MG63 (cell line): Measurements from ENCODE around the gene DNALI1. TPM values are rescaled to one million over a fixed set of nuclear protein-coding genes. Genes with fewer than 3 reads are reported as not detected.
"Not testable (repeated sequence)": the region's sequence is repeated elsewhere in the genome, so short reads cannot be mapped to it uniquely, and the experiment has no call there.

Experiments used
- DNase-seq: peaks from one replicate; pipeline ENCODE4 v3.0.0-alpha.2; 2020
- H3K27me3 ChIP-seq: fragments of 250-450 bp; sonication (Bioruptor Pico); 2 replicates; pipeline ENCODE4 v1.5.1; 2020; ENCODE audit warnings: mild to moderate bottlenecking, moderate library complexity
- H3K36me3 ChIP-seq: fragments of 250-450 bp; sonication (Bioruptor Pico); 2 replicates; pipeline ENCODE4 v1.5.1; 2020; ENCODE audit warnings: mild to moderate bottlenecking, moderate library complexity
- H3K4me3 ChIP-seq: fragments of 250-450 bp; sonication (Bioruptor Pico); 2 replicates; pipeline ENCODE4 v1.5.1; 2020; ENCODE audit warnings: mild to moderate bottlenecking, moderate library complexity
- H3K9me3 ChIP-seq: fragments of 250-450 bp; sonication (Bioruptor Pico); 2 replicates; pipeline ENCODE4 v1.5.1; 2020; ENCODE audit warnings: mild to moderate bottlenecking, moderate library complexity
- total RNA-seq: library from RNA; depleted of rRNA; stranded (reverse); fragments of >200 nt; shearing (Covaris generic); gene quantifications from 2 replicates; pipeline ENCODE4 v1.2.3, GENCODE V29; 2014; ENCODE audit warnings: low replicate concordance

The DNALI1 gene
- total RNA-seq, 1 experiment from 2014 or later, result not detected

DNA sequence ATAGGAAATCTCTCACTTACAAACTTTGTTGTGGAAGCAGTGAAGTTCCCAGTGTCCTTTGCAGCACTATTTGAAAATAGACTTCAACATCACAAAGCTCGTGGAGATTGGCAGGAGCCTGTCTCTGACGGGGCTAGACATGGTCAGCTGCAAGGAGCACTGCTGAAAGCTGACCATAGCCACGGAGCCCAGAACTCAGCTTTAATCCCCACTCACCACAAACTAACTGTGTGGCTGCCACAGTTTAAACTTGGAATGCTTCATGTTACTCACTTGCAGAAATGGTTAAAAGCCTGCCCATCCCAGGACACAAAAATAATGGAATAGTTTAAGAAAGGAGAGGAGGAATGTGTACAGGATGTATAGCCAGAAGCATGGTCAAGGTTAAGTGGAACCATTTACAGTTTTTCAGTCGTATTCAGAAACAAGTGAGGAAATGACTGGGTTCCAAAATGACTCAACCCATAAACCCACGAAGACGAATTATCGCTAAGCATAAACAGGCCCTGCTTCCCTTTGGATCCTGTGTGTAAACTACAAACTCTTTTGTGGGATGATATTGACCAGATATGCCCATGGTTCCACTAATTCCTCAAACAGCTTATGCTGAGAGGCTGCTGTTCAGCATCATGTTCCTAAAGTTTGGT, 18.2 kb downstream of the DNALI1 start:
- Histone ChIP-seq H3K4me3 (no peak overlapping the region), H3K9me3 (no peaks in the 10 kb centered on the region), H3K27me3 (no peaks in the 10 kb centered on the region), H3K36me3 (peaks cover 84% of the 10 kb centered on the region)
- DNase-seq, result peak; percentile 59

- no peak for DNase-seq
- no peaks in the 10 kb centered on the region for H3K27me3 ChIP-seq
- H3K9me3 ChIP-seq, result no peaks in the 10 kb centered on the region
- peaks cover 87% of the 10 kb centered on the region for H3K36me3 ChIP-seq
- no peak overlapping the region for H3K4me3 ChIP-seq
Measured at GRCh38 chr1:37575692-37576091, 19.0 kb downstream of the DNALI1 start.

DNA sequence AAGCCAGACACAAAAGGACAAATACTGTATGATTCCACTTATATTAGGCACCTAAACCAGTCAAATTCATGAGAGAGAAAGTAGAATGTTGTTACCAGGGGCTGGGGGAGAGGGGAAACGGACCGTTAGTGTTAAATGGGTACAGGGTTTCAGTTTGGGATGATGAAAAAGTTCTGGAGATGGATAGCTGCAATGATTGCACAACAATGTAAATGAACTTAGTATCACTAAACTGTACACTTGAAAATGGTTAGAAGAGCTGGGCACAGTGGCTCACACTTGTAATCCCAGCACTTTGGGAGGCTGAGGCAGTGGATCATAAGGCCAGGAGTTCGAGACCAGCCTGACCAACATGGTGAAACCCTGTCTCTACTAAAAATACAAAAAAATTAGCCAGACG, 27.8 kb downstream of the DNALI1 start:
- peaks cover 87% of the 10 kb centered on the region for H3K36me3 ChIP-seq

GRCh38 chr1:37588939-37589338, 32.2 kb downstream of the DNALI1 start:
- no peak overlapping the region for H3K4me3 ChIP-seq
- peaks cover 89% of the 10 kb centered on the region for H3K36me3 ChIP-seq
- H3K9me3 ChIP-seq, result no peaks in the 10 kb centered on the region
- no peak for DNase-seq
- no peaks in the 10 kb centered on the region for H3K27me3 ChIP-seq

More for the DNA sequence above, 27.8 kb downstream of the DNALI1 start:
- not testable (repeated sequence) for H3K9me3 ChIP-seq, H3K27me3 ChIP-seq, DNase-seq, H3K4me3 ChIP-seq

DNA sequence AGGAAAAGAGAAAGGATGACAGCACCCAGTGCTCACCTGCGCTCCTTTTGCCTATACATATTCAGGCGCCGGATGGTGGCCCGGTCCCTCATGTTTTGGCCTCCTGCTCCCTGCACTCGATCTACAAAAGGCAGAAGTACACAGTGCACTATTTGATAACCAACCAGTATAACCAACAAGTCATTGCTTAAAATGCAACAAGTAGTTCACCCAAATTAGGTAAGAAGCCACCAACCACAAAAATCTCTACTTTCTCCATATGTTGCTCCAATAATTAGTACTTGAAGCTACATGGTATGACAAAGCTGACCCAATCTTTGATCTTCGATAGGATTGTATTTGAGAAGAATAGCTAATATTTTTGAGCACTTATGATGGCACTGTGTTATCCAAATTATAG, 37.0 kb downstream of the DNALI1 start:
- no peaks in the 10 kb centered on the region for H3K9me3 ChIP-seq
- no peaks in the 10 kb centered on the region for H3K27me3 ChIP-seq
- H3K36me3 ChIP-seq, result peaks cover 53% of the 10 kb centered on the region
- no peak for DNase-seq
- H3K4me3 ChIP-seq, result peak overlapping the region; percentile 92

- peaks cover 34% of the 10 kb centered on the region for H3K36me3 ChIP-seq
- peak; percentile 97 for DNase-seq
- no peaks in the 10 kb centered on the region for H3K27me3 ChIP-seq
- peak within 1 kb of the TSS; percentile 92 for H3K4me3 ChIP-seq
- no peaks in the 10 kb centered on the region for H3K9me3 ChIP-seq
Measured at GRCh38 chr1:37595440-37596181, 38.9 kb downstream of the DNALI1 start, which contains the start of gene GNL2. TSS of gene GNL2 (minus strand) at chr1:37595937. CDS start at chr1:37595822, 115 bp downstream.

GRCh38 chr1:37596182-37596667, 39.5 kb downstream of the DNALI1 start:
- H3K36me3 ChIP-seq, result peaks cover 28% of the 10 kb centered on the region
- no peaks in the 10 kb centered on the region for H3K9me3 ChIP-seq
- peak overlapping the region; percentile 92 for H3K4me3 ChIP-seq
- no peak for DNase-seq
- no peaks in the 10 kb centered on the region for H3K27me3 ChIP-seq

- DNase-seq, result no peak
- H3K27me3 ChIP-seq, result no peaks in the 10 kb centered on the region
- H3K36me3 ChIP-seq, result no peaks in the 10 kb centered on the region
- no peaks in the 10 kb centered on the region for H3K9me3 ChIP-seq
- H3K4me3 ChIP-seq, result no peak overlapping the region
Measured at GRCh38 chr1:37599940-37600339, 43.2 kb downstream of the DNALI1 start.

DNA sequence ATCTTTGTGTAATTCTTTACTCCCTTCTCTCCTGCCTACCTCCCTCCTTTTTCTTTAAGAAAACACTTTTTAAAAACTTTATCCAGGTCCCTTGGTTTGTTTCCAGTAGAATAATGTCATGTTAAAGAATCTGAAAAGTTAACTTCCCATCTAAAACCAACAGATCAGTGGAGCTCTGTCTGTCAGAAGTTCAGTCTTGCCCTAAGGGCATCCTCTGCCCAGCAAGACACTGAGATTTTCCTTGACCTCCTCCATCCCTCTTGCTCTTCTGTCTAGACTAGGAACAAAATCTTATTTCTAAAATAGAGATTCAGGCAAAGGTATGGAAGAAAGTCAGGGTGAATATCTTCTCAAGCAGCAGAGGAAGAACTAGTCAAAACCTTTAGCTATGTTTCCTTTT, 44.7 kb downstream of the DNALI1 start:
- DNase-seq, result no peak
- no peak overlapping the region for H3K4me3 ChIP-seq

GRCh38 chr1:37602750-37603694, 46.3 kb downstream of the DNALI1 start:
- H3K36me3 ChIP-seq, result no peaks in the 10 kb centered on the region
- no peaks in the 10 kb centered on the region for H3K9me3 ChIP-seq
- no peaks in the 10 kb centered on the region for H3K27me3 ChIP-seq
- DNase-seq, result peak; percentile 28
- no peak overlapping the region for H3K4me3 ChIP-seq

More for the DNA sequence above, 44.7 kb downstream of the DNALI1 start:
- Histone ChIP-seq H3K9me3 (no peaks in the 10 kb centered on the region), H3K27me3 (no peaks in the 10 kb centered on the region), H3K36me3 (no peaks in the 10 kb centered on the region)

GRCh38 chr1:37605061-37605650, 48.4 kb downstream of the DNALI1 start:
- DNase-seq, result peak; percentile 30
- H3K9me3 ChIP-seq, result no peaks in the 10 kb centered on the region
- no peak overlapping the region for H3K4me3 ChIP-seq
- no peaks in the 10 kb centered on the region for H3K27me3 ChIP-seq
- H3K36me3 ChIP-seq, result no peaks in the 10 kb centered on the region

DNA sequence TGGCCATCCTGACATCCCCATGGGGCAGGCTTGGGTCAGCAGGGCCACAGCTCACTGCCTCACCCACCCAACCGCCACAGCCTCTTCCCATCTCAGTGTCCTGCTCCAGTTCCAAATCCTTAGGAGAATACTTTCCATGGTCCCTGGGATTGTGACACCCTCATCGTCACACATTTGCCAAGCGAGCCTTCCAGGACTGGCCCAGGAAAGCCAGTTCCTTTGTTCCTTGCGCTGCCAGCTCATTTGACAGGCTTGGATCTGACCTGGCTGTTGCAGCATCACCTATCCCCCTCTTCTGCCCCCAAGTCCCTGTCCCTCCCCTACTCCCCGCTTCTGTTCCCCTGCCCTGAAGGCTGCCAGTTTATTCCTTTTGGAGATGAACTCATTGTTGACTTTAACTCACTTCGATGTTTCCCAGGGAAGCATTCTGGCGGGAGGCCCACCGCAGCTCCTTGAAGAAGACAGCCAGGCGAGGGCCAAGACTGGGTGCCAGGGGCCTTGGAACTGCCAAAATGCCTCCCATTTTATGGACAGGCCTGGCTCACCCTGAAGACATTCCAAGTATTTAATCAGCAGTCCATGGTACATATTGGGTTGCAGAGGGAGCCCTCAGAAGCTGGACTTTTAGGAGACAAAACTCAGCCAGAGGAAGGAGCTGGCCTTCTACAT, 49.2 kb downstream of the DNALI1 start:
- Histone ChIP-seq H3K27me3 (no peaks in the 10 kb centered on the region), H3K4me3 (no peak overlapping the region), H3K9me3 (no peaks in the 10 kb centered on the region), H3K36me3 (no peaks in the 10 kb centered on the region)
- peak; percentile 99 for DNase-seq

GRCh38 chr1:37606481-37607263, 49.9 kb downstream of the DNALI1 start:
- H3K27me3 ChIP-seq, result no peaks in the 10 kb centered on the region
- no peak overlapping the region for H3K4me3 ChIP-seq
- no peaks in the 10 kb centered on the region for H3K36me3 ChIP-seq
- no peaks in the 10 kb centered on the region for H3K9me3 ChIP-seq
- DNase-seq, result peak; percentile 15

GRCh38 chr1:37609002-37609401, 52.3 kb downstream of the DNALI1 start:
- Histone ChIP-seq H3K9me3 (no peaks in the 10 kb centered on the region), H3K27me3 (no peaks in the 10 kb centered on the region), H3K4me3 (no peak overlapping the region), H3K36me3 (no peaks in the 10 kb centered on the region)
- no peak for DNase-seq

DNA sequence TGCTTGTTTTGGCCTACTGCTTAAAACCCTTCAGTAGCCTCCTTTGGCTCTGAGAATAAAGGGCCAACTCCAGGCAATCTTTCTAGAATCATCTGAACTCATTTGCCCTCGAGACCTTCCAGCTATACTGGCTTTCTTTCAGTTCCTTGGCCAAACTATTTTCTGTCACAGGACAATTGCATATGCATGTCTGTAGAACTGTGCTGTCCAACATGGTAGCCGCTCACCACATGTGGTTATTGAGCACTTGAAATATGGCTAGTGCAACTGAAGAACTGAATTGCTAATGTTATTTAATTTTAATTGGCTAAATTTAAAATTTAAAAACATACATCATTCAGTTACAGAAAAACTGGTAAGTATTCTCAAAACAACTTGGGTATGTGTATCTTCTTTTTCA, 53.3 kb downstream of the DNALI1 start:
- Histone ChIP-seq H3K4me3 (no peak overlapping the region), H3K9me3 (no peaks in the 10 kb centered on the region), H3K27me3 (no peaks in the 10 kb centered on the region), H3K36me3 (no peaks in the 10 kb centered on the region)
- DNase-seq, result no peak
